Measurements from ENCODE around the gene PLA2G4B. TPM values are rescaled to one million over a fixed set of nuclear protein-coding genes. Genes with fewer than 3 reads are reported as not detected.

PLA2G4B gene
- polyA plus RNA-seq, 1 donor = 16.4 TPM

- DNase-seq = no peak
These were observed 48.1 kb downstream of the PLA2G4B start for GRCh38 chr15:41886741-41887140.

GRCh38 chr15:41887161-41887560, 48.5 kb downstream of the PLA2G4B start:
- no peak for DNase-seq

DNA sequence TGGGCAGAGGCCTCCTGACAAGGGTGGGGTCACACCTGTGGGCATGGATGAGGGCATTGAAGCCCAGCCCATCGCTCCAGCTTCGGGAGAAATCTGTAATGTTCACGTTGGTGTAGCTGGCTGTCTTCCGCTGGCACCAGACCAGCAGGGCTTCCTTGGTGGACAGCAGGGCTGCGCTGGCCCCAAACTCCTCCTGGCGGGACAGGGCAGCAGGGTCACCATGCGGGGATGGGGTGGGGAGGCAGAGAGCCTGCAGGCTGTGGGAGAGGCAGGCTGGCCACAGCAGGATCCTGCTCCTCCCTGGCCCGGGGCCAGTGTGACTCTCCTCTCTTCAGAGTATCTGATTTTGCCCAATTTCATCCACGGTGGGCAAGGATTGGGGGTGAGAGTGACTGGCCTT, 49.2 kb downstream of the PLA2G4B start:
- DNase-seq = no peak

DNA sequence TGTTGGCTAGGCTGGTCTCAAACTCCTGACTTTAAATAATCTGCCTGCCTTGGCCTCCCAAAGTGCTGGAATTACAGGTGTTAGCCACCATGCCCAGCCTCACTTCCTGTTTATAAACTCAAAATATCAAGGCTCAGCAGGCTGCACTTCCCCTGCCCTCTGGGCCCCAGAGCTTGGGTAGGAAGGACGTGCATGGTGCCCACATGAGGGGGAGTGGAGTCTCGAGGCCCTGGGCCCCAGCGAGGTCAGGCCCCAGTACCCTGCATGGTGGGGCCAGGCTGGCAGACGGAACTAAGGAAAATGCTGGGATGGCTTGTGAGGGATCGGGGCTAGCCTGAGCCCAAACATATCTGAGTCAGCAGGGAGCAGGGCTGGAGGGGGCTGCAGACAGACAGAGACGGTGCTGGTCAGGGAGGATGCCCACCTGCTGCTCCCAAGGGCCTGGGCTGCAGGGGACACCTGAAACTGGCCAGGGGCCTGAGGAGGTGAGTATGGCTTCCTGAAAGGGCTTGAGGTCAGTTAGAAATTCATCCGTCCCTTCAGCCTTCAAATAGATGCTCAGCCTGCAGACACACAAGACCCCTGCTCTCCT, 50.1 kb downstream of the PLA2G4B start:
- DNase-seq = no peak

GRCh38 chr15:41890050-41890690, 51.5 kb downstream of the PLA2G4B start:
- no peak for DNase-seq

DNA sequence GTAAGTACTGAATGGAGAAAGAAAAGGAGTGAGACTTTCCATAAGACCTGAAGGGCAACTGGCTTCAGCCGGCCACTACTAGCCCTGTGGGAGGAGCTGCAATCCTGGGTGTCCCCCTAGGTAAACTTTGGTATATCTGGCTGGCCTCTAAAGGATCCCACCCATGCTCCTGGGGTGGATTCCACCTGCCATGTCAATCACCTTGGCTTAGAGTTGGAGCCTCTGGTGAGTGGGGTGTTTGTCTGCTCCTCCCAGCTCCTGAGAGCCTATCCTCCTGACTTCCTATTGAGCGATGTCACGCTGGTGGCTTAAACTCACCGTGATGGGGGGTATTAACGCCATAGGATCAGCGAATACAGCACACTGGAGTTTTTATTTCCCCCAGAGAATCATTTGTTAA, 52.6 kb downstream of the PLA2G4B start:
- no peak for DNase-seq

DNA sequence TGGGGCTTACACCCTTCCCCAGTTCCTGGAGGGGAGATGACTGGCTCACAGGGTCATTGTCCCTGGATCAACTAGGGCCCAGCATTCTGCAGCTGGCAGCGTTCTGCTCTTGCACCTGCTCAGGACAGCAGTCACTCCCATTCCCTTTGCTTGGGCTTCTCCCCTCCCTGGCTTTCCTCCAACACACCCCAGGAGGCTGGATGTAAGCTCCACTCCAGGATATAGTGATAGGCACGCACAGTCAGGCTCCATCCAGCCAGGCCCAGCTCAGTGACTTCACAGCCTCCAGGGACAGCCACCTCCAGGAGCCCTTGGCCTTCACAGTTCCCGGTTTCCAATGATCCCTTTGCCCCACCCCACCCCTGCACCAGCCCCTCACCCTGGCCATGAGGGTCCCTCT, 53.3 kb downstream of the PLA2G4B start:
- DNase-seq = no peak

- DNase-seq = no peak
These were observed 54.2 kb downstream of the PLA2G4B start for GRCh38 chr15:41892621-41893421.

DNA sequence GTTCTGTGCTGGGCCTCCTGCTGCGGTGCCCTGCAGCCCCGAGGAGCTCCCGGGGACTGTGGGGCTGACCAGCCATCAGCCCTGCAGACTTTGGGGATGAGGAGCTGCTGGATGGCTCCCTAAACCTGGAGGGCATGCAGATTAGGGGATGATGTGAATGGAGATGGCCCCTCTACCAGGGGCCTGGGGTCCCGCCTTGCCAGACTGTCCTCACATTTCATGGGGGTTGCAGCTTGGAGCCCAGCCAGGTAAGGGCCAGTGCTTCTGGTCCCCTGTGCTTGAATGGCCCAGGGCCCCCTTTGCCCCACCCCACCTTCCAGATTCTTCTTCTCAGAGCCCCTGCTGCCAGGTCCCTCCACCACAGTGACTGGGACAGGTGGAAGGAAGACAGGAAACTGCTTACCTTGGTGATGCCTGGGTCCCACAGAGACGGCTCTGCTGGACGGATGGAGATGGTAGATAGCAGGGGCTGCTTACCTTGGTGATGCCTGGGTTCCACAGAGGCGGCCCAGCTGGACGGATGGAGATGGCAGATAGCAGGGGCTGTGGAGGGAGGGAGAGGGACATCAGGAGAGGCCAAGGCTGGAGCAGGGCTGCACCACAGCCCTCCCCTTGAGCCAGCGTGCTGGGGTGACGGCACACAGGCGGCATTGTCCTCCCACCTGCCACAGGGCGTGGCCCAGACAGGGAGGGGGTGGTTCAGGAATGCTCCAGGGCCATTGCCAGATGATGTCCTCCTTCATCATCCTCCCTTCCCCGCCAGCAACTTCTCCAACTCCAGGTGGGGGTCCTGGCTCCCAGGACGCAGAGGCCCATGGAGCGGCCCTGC, 55.0 kb downstream of the PLA2G4B start, which contains the start of gene SPTBN5:
SPTBN5 (minus strand) TSS at position 632 of the 829 bp plus-strand sequence; CDS start at position 76, 556 bp downstream.
- DNase-seq = no peak

DNA sequence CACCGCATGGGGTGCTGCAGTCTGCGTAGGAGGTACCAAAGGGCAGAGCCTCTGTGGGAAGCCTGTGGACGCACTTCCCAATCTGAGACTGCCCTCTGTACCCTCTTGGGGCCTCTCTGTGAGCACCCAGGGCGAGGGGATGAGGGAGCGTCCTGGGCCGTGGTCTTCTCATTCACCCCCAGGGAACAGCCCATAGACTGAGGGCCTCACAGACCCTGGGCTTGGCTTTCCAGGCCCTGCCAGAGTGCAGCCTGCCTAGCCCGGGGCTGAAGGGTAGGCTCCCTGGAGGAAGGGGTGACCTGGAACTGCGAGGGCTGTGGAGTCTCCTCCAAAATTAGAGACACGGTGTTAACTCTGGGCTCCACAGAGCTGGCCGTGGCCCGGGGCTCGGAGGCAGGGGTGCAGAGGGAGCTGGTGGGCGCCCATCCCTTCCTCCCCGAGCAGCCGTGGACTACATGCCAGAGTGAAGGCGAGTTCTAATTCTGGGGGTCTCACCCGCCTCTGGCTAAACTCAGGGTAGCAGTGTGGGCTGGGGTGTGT, 55.7 kb downstream of the PLA2G4B start:
- DNase-seq = no peak

GRCh38 chr15:41894791-41895463, 56.3 kb downstream of the PLA2G4B start:
- DNase-seq = no peak

DNA sequence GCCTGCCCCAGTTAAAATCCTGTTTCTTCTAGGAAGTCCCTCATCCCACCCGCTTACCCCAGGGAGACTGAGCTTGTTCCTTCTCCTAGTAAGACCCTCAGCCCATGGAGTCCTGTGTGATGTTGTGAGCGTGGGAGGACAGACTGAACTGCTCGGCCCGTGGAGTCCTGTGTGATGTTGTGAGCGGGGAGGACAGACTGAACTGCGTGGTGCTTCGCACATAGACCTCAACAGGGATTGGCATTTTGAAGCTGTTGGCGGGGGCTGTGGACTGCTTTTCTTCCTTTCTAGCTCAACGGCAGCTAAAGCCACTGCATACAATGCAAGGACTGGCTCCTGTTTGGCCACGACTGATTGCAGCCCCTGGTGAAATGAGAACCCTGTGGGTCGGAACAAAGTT, 56.8 kb downstream of the PLA2G4B start:
- no peak for DNase-seq

- no peak for DNase-seq
These were observed 57.3 kb downstream of the PLA2G4B start for GRCh38 chr15:41895957-41896356.

- no peak for DNase-seq
These were observed 57.9 kb downstream of the PLA2G4B start for GRCh38 chr15:41896566-41896965.

GRCh38 chr15:41897363-41897799, 58.7 kb downstream of the PLA2G4B start:
- peak; percentile 61 for DNase-seq

Other genes with a start within 250 kb of the PLA2G4B start
- 47.4 TPM for gene MGA, start 178.4 kb upstream of the PLA2G4B start, polyA plus RNA-seq (ENCODE audit: insufficient read length)
- 19.7 TPM for gene MAPKBP1, start 64.4 kb upstream of the PLA2G4B start, polyA plus RNA-seq (ENCODE audit: insufficient read length)
- 13.6 TPM for gene JMJD7, start 10.8 kb upstream of the PLA2G4B start, polyA plus RNA-seq (ENCODE audit: insufficient read length)
- 2.8 TPM for gene SPTBN5, start 55.2 kb downstream of the PLA2G4B start, polyA plus RNA-seq (ENCODE audit: insufficient read length)
- 13.2 TPM for gene EHD4, start 133.7 kb downstream of the PLA2G4B start, polyA plus RNA-seq (ENCODE audit: insufficient read length)
- not detected for gene PLA2G4E, start 182.2 kb downstream of the PLA2G4B start, polyA plus RNA-seq (ENCODE audit: insufficient read length)

Data from left kidney (tissue), 2 donors.